NCI-H526 (cell line): ENCODE data around the gene MYRIP.
"Not testable (repeated sequence)": the region's sequence is repeated elsewhere in the genome, so short reads cannot be mapped to it uniquely, and the experiment has no call there.

Experiments used
- DNase-seq, 2 experiments: peaks; one replicate each; lab custom pipeline; 2025; lab: John Stamatoyannopoulos, UW

The MYRIP gene

GRCh38 chr3:40083066-40083465, 273.7 kb downstream of the MYRIP start:
- no peak for DNase-seq

- not testable (repeated sequence) for DNase-seq
Measured at GRCh38 chr3:40084424-40084823, 275.0 kb downstream of the MYRIP start.

- no peak for DNase-seq
Measured at GRCh38 chr3:40086890-40087883, 277.8 kb downstream of the MYRIP start.

- no peak for DNase-seq
Measured at GRCh38 chr3:40088527-40089170, 279.2 kb downstream of the MYRIP start.

- peak in 1 of 2 experiments; percentile 6 for DNase-seq
Measured at GRCh38 chr3:40096661-40097111, 287.3 kb downstream of the MYRIP start.

GRCh38 chr3:40097131-40098117, 288.0 kb downstream of the MYRIP start:
- DNase-seq, result no peak

- peak; percentile 72 to 74 for DNase-seq
Measured at GRCh38 chr3:40098261-40098759, 288.9 kb downstream of the MYRIP start.

- peak in 1 of 2 experiments; percentile 10 for DNase-seq
Measured at GRCh38 chr3:40099871-40100270, 290.5 kb downstream of the MYRIP start.

GRCh38 chr3:40102182-40102581, 292.8 kb downstream of the MYRIP start:
- no peak for DNase-seq

- DNase-seq, result no peak
Measured at GRCh38 chr3:40103829-40104228, 294.4 kb downstream of the MYRIP start.

- DNase-seq, result no peak
Measured at GRCh38 chr3:40104441-40104840, 295.0 kb downstream of the MYRIP start.

GRCh38 chr3:40108643-40109042, 299.2 kb downstream of the MYRIP start:
- DNase-seq, result no peak

- peak in 1 of 2 experiments; percentile 65 for DNase-seq
Measured at GRCh38 chr3:40109641-40110490, 300.5 kb downstream of the MYRIP start.

- no peak for DNase-seq
Measured at GRCh38 chr3:40116478-40117177, 307.2 kb downstream of the MYRIP start.

- DNase-seq, result no peak
Measured at GRCh38 chr3:40118091-40118490, 308.7 kb downstream of the MYRIP start.

- no peak for DNase-seq
Measured at GRCh38 chr3:40120067-40120692, 310.8 kb downstream of the MYRIP start.

- peak; percentile 49 to 66 for DNase-seq
Measured at GRCh38 chr3:40120806-40121205, 311.4 kb downstream of the MYRIP start.

- DNase-seq, result no peak
Measured at GRCh38 chr3:40124918-40125317, 315.5 kb downstream of the MYRIP start.

- DNase-seq, result no peak
Measured at GRCh38 chr3:40128166-40128565, 318.8 kb downstream of the MYRIP start.
